Gastrocnemius medialis (tissue), 4 donors: ENCODE results near the gene KCND3. TPM values are rescaled to one million over a fixed set of nuclear protein-coding genes. Genes with fewer than 3 reads are reported as not detected.

Experiments
- ATAC-seq, 2 donors: fragments of 150-250 bp; one replicate each; pipeline ENCODE4 v1.9.1; 2016
- DNase-seq, 2 donors: peaks; one replicate each; pipeline ENCODE4 v3.0.0-alpha.2; 2019
- H3K27ac ChIP-seq, 4 donors: fragments of 200-600 bp; sonication (generic); 1 replicate in 1 of 4; 2 replicates in 3 of 4; pipeline ENCODE4 v1.5.1; 2016 to 2018; ENCODE audit warnings: mild to moderate bottlenecking in 2 of 4, moderate library complexity in 1 of 4
- H3K27me3 ChIP-seq, 3 donors: fragments of 200-600 bp; sonication (generic) in 2 of 3; 1 replicate in 1 of 3; 2 replicates in 2 of 3; pipeline versions ENCODE4 v1.5.1 to v1.6.0; 2016 to 2019; ENCODE audit warnings: mild to moderate bottlenecking in 1 of 3, moderate library complexity in 1 of 3
- H3K36me3 ChIP-seq, 2 donors: fragments of 200-600 bp; sonication (generic) in 1 of 2; one replicate each; pipeline ENCODE4 v1.5.1; 2017 to 2018
- H3K4me1 ChIP-seq, 2 donors: fragments of 200-600 bp; sonication (generic) in 1 of 2; one replicate each; pipeline ENCODE4 v1.5.1; 2016 to 2017; ENCODE audit warnings: mild to moderate bottlenecking in 2 of 2
- H3K4me3 ChIP-seq, 4 donors: fragments of 200-600 bp; sonication (generic) in 3 of 4; 1 replicate in 1 of 4; 2 replicates in 3 of 4; pipeline ENCODE4 v1.5.1; 2016 to 2019; ENCODE audit warnings: mild to moderate bottlenecking in 2 of 4
- H3K9me3 ChIP-seq, 3 donors: fragments of 200-600 bp; sonication (generic) in 2 of 3; 1 replicate in 1 of 3; 2 replicates in 2 of 3; pipeline ENCODE4 v1.5.1; 2016 to 2019
- CTCF ChIP-seq, 5 experiments: fragments of 450-650 bp in 3 of 5; fragments of 200-600 bp in 2 of 5; sonication (generic) in 2 of 5; IDR thresholded peaks in 4 of 5; conservative IDR thresholded peaks in 1 of 5; 1 replicate in 4 of 5; 2 replicates in 1 of 5; pipeline ENCODE4 v1.5.1; 2016 to 2019; ENCODE audit warnings: antibody characterized with exemption in 5 of 5, mild to moderate bottlenecking in 3 of 5, moderate library complexity in 3 of 5
- POLR2A ChIP-seq, 2 donors: fragments of 450-650 bp; IDR thresholded peaks; one replicate each; pipeline ENCODE4 v1.6.1; 2017; ENCODE audit warnings: antibody characterized with exemption in 2 of 2, mild to moderate bottlenecking in 2 of 2, moderate library complexity in 2 of 2
- in situ Hi-C, 4 donors: fragments of 200-750 bp; cut with MboI; loops; one replicate each; pipeline versions ENCODE4 v1.15.0 to v1.8.0; 2017; ENCODE audit warnings: low sequenced_read_pairs in 4 of 4
- intact Hi-C: fragments of 100-400 bp; cut with DNase I; formaldehyde crosslinking; loops from one replicate; pipeline ENCODE4 v1.15.1; 2023; ENCODE audit warnings: low total_unique reads
- total RNA-seq, 4 donors: library from RNA; depleted of rRNA; stranded (reverse); fragments of >200 nt; gene quantifications; one replicate each; pipeline versions ENCODE4 v1.1.0 to v1.2.3, GENCODE V29; 2016

Gene KCND3
- total RNA-seq, 4 donors from 2014 or later, result 1.2 to 2.6 (median 1.5) TPM

- H3K9me3 ChIP-seq, result no peaks in the 10 kb centered on the region
- peaks cover 23 to 31% of the 10 kb centered on the region in 2 donors for H3K4me1 ChIP-seq
- DNase-seq (no peak), ATAC-seq (no peak)
- in situ Hi-C loops (no loop called here), intact Hi-C loops (loop anchor here (1.0 kb wide), 1 partner anchor 158 kb away; no protein-coding TSS in a partner anchor)
- H3K36me3 ChIP-seq, result no peaks in the 10 kb centered on the region
- H3K27ac ChIP-seq, result no peak overlapping the region
- H3K4me3 ChIP-seq, result no peak overlapping the region
- TF ChIP-seq CTCF (IDR thresholded peaks at IDR 0.05 in 4 of 5, conservative IDR thresholded peaks at IDR 0.05 in 1 of 5) (no peak), POLR2A (IDR thresholded peaks at IDR 0.05) (no peak)
- no peaks in the 10 kb centered on the region for H3K27me3 ChIP-seq
Measured at GRCh38 chr1:111958851-111959250, 30.6 kb downstream of the KCND3 start.

- H3K9me3 ChIP-seq, result no peaks in the 10 kb centered on the region
- H3K4me1 ChIP-seq, result peaks cover 23 to 30% of the 10 kb centered on the region in 2 donors
- H3K27me3 ChIP-seq, result no peaks in the 10 kb centered on the region
- H3K36me3 ChIP-seq, result no peaks in the 10 kb centered on the region
- no peak overlapping the region for H3K27ac ChIP-seq
- no peak for ATAC-seq
- intact Hi-C loops (no loop called here), in situ Hi-C loops (no loop called here)
- no peak for DNase-seq
- H3K4me3 ChIP-seq, result no peak overlapping the region
- no peak for TF ChIP-seq CTCF (IDR thresholded peaks at IDR 0.05 in 4 of 5, conservative IDR thresholded peaks at IDR 0.05 in 1 of 5)
- no peak for TF ChIP-seq POLR2A (IDR thresholded peaks at IDR 0.05)
Measured at GRCh38 chr1:111958075-111958474, 31.4 kb downstream of the KCND3 start.

DNA sequence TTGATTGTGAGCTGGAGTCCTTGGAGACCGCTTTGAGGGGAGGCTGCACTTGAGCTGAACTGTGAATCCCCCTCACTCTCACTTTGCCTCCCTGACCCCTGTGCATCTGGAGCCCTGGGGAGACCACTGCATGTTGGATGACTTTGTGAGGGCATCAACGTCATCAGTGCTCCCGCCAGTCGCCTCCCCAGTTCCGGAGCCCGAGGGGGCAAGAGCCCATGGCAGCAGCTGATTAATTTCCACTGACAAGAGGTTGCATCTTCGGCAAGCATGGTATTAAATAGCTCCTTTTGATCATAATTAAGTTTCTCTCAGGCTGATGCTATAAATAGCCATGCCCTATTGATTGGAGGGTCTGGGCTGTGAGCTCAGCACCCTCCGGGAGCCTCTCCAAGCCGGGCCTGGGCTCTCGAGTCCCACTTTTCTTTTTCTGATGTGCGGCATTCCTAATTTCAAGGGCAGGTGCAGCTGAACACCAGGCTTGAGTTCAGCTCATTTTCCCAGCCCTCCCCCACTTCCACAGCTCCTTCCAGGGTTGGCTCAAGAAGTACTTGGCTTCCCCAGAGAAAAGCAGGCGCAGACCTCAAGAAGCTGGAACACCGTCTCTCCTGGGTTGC, 33.2 kb downstream of the KCND3 start:
- Histone ChIP-seq H3K4me1 (peaks cover 23 to 37% of the 10 kb centered on the region in 2 donors), H3K36me3 (no peaks in the 10 kb centered on the region), H3K27ac (peak overlapping the region in 2 of 4 donors; percentile 11 to 26), H3K4me3 (no peak overlapping the region), H3K9me3 (no peaks in the 10 kb centered on the region), H3K27me3 (no peaks in the 10 kb centered on the region)
- in situ Hi-C loops (no loop called here), intact Hi-C loops (no loop called here)
- peak in 1 of 2 donors; percentile 34 for DNase-seq
- ATAC-seq, result peak; percentile 24 to 44
- TF ChIP-seq POLR2A (IDR thresholded peaks at IDR 0.05) (no peak), CTCF (IDR thresholded peaks at IDR 0.05 in 4 of 5, conservative IDR thresholded peaks at IDR 0.05 in 1 of 5) (no peak)

- peaks cover 18 to 35% of the 10 kb centered on the region in 2 donors for H3K4me1 ChIP-seq
- TF ChIP-seq CTCF (IDR thresholded peaks at IDR 0.05 in 4 of 5, conservative IDR thresholded peaks at IDR 0.05 in 1 of 5) (no peak), POLR2A (IDR thresholded peaks at IDR 0.05) (no peak)
- in situ Hi-C loops, result no loop called here
- no peaks in the 10 kb centered on the region for H3K9me3 ChIP-seq
- no peaks in the 10 kb centered on the region for H3K36me3 ChIP-seq
- H3K27me3 ChIP-seq, result no peaks in the 10 kb centered on the region
- intact Hi-C loops, result no loop called here
- no peak overlapping the region for H3K4me3 ChIP-seq
- DNase-seq (no peak), ATAC-seq (no peak)
- no peak overlapping the region for H3K27ac ChIP-seq
Measured at GRCh38 chr1:111955755-111956154, 33.7 kb downstream of the KCND3 start.

- Histone ChIP-seq H3K27ac (no peak overlapping the region), H3K36me3 (no peaks in the 10 kb centered on the region), H3K4me3 (no peak overlapping the region), H3K9me3 (no peaks in the 10 kb centered on the region), H3K27me3 (no peaks in the 10 kb centered on the region), H3K4me1 (peaks cover 30 to 45% of the 10 kb centered on the region in 2 donors)
- intact Hi-C loops (no loop called here), in situ Hi-C loops (no loop called here)
- DNase-seq (no peak), ATAC-seq (no peak)
- TF ChIP-seq CTCF (IDR thresholded peaks at IDR 0.05 in 4 of 5, conservative IDR thresholded peaks at IDR 0.05 in 1 of 5) (no peak), POLR2A (IDR thresholded peaks at IDR 0.05) (no peak)
Measured at GRCh38 chr1:111953797-111954196, 35.7 kb downstream of the KCND3 start.
